Liver (tissue), 9 donors: ENCODE data around the gene TPD52L1. TPM values are rescaled to one million over a fixed set of nuclear protein-coding genes. Genes with fewer than 3 reads are reported as not detected.
A peak's percentile ranks its signal among the peaks of the same experiment; 100 is the strongest.

Source experiments
- DNase-seq: peaks from one replicate; pipeline ENCODE4 v3.0.0-alpha.2; 2017; ENCODE audit warnings: low spot score
- H3K27ac ChIP-seq, 2 donors: one replicate each; pipeline ENCODE4 v1.7.0; 2013; ENCODE audit warnings: inconsistent platforms in 2 of 2, low read length in 2 of 2, control low read depth in 1 of 2, low read depth in 1 of 2, mild to moderate bottlenecking in 1 of 2
- H3K27me3 ChIP-seq, 4 donors: one replicate each; pipeline versions ENCODE4 v1.6.1 to v1.7.0; 2013; ENCODE audit warnings: low read length in 3 of 4, inconsistent platforms in 1 of 4, mild to moderate bottlenecking in 1 of 4, moderate library complexity in 1 of 4; ENCODE audit not compliant: control insufficient read depth in 4 of 4, insufficient read depth in 4 of 4
- H3K36me3 ChIP-seq, 4 donors: one replicate each; pipeline versions ENCODE4 v1.6.1 to v1.7.0; 2013; ENCODE audit warnings: low read length in 3 of 4, mild to moderate bottlenecking in 3 of 4, low read depth in 1 of 4, moderate library complexity in 1 of 4; ENCODE audit not compliant: control insufficient read depth in 4 of 4, insufficient read depth in 3 of 4
- H3K4me1 ChIP-seq, 4 donors: one replicate each; pipeline versions ENCODE4 v1.6.1 to v1.7.0; 2013; ENCODE audit warnings: low read length in 3 of 4, mild to moderate bottlenecking in 3 of 4, moderate library complexity in 1 of 4; ENCODE audit not compliant: control insufficient read depth in 4 of 4, insufficient read depth in 4 of 4
- H3K4me3 ChIP-seq, 3 donors: one replicate each; pipeline versions ENCODE4 v1.6.1 to v1.7.0; 2013; ENCODE audit warnings: low read length in 3 of 3, control low read depth in 1 of 3, low read depth in 1 of 3, mild to moderate bottlenecking in 1 of 3
- H3K9ac ChIP-seq, 2 donors: one replicate each; pipeline ENCODE4 v1.7.0; 2013; ENCODE audit warnings: low read length in 2 of 2, mild to moderate bottlenecking in 2 of 2, moderate library complexity in 2 of 2, control low read depth in 1 of 2, low read depth in 1 of 2
- H3K9me3 ChIP-seq, 4 donors: one replicate each; pipeline versions ENCODE4 v1.6.1 to v1.7.0; 2013; ENCODE audit warnings: low read length in 3 of 4; ENCODE audit not compliant: control insufficient read depth in 4 of 4
- ATF3 ChIP-seq: IDR thresholded peaks from 2 replicates; pipeline ENCODE4 v1.6.1; 2016; ENCODE audit warnings: antibody characterized with exemption
- CTCF ChIP-seq: fragments of 150-350 bp; IDR thresholded peaks from 2 replicates; pipeline ENCODE4 v1.5.1; 2017; ENCODE audit warnings: improper control_type of control experiment, low read depth, low read length; ENCODE audit not compliant: missing input control
- EGR1 ChIP-seq, 2 donors: IDR thresholded peaks; 2 replicates each; pipeline ENCODE4 v1.6.1; 2016 to 2018; ENCODE audit warnings: antibody characterized with exemption in 2 of 2, low read depth in 2 of 2
- FOXA1 ChIP-seq: IDR thresholded peaks from 2 replicates; pipeline ENCODE4 v1.6.1; 2016; ENCODE audit warnings: antibody characterized with exemption
- FOXA2 ChIP-seq: IDR thresholded peaks from 2 replicates; pipeline ENCODE4 v1.6.1; 2016; ENCODE audit warnings: antibody characterized with exemption
- GABPA ChIP-seq, 2 donors: IDR thresholded peaks in 1 of 2; conservative IDR thresholded peaks in 1 of 2; 2 replicates each; pipeline ENCODE4 v1.6.1; 2016; ENCODE audit warnings: antibody characterized with exemption in 2 of 2, mild to moderate bottlenecking in 1 of 2, moderate library complexity in 1 of 2
- HNF4A ChIP-seq, 2 donors: conservative IDR thresholded peaks; 2 replicates each; pipeline ENCODE4 v1.6.1; 2016; ENCODE audit warnings: antibody characterized with exemption in 2 of 2, mild to moderate bottlenecking in 2 of 2
- HNF4G ChIP-seq: IDR thresholded peaks from 2 replicates; pipeline ENCODE4 v1.6.1; 2016; ENCODE audit warnings: antibody characterized with exemption
- JUND ChIP-seq, 2 donors: IDR thresholded peaks; 2 replicates each; pipeline ENCODE4 v1.6.1; 2016; ENCODE audit warnings: antibody characterized with exemption in 2 of 2
- MAX ChIP-seq: IDR thresholded peaks from 2 replicates; pipeline ENCODE4 v1.6.1; 2016; ENCODE audit warnings: antibody characterized with exemption
- NR2F2 ChIP-seq: IDR thresholded peaks from 2 replicates; pipeline ENCODE4 v1.6.1; 2016; ENCODE audit warnings: antibody characterized with exemption
- RAD21 ChIP-seq, 2 donors: IDR thresholded peaks; 2 replicates each; pipeline ENCODE4 v1.6.1; 2016; ENCODE audit warnings: antibody characterized with exemption in 2 of 2, mild to moderate bottlenecking in 2 of 2
- REST ChIP-seq: IDR thresholded peaks from 2 replicates; pipeline ENCODE4 v1.6.1; 2016; ENCODE audit warnings: antibody characterized with exemption, mild to moderate bottlenecking
- RXRA ChIP-seq, 2 donors: IDR thresholded peaks; 2 replicates each; pipeline ENCODE4 v1.6.1; 2017 to 2018; ENCODE audit warnings: antibody characterized with exemption in 2 of 2, mild to moderate bottlenecking in 1 of 2
- SP1 ChIP-seq: IDR thresholded peaks from 2 replicates; pipeline ENCODE4 v1.6.1; 2018; ENCODE audit warnings: antibody characterized with exemption, mild to moderate bottlenecking
- TAF1 ChIP-seq: conservative IDR thresholded peaks from 2 replicates; pipeline ENCODE4 v1.6.1; 2016; ENCODE audit warnings: antibody characterized with exemption, mild to moderate bottlenecking
- YY1 ChIP-seq: IDR thresholded peaks from 2 replicates; pipeline ENCODE4 v1.6.1; 2016; ENCODE audit warnings: antibody characterized with exemption, mild to moderate bottlenecking
- ZBTB33 ChIP-seq: IDR thresholded peaks from 2 replicates; pipeline ENCODE4 v1.6.1; 2016; ENCODE audit warnings: antibody characterized with exemption
- WGBS: extraction: QIAGEN DNeasy Blood & Tissue Kit; methylation state at CpG from one replicate; pipeline ENCODE4 v1.1.7; 2013; 5-methylcytosine and 5-hydroxymethylcytosine counted together
- polyA plus RNA-seq, 2 donors: library from polyadenylated mRNA; stranded (reverse) in 1 of 2; unstranded in 1 of 2; fragments of 200-250 nt in 1 of 2; fragments of >200 nt in 1 of 2; fragmentation: Nextera tagmentation in 1 of 2; extraction: Ambion mirVana in 1 of 2; gene quantifications; one replicate each; pipeline versions ENCODE4 v1.2.1 to v1.2.3, GENCODE V29; 2013 to 2015
- total RNA-seq, 2 donors: library from RNA; depleted of rRNA; stranded (reverse); fragments of >200 nt; gene quantifications; one replicate each; pipeline ENCODE4 v1.2.3, GENCODE V29; 2014
- donor health status: healthy.
- donor health status: healthy.
- donor health status: healthy.
- donor health status: healthy.
- donor health status: healthy.

TPD52L1 gene
- total and polyA plus RNA-seq, 4 donors, result 8.9 to 66.4 (median 56.6) TPM

- no peak for DNase-seq
- no peaks in the 10 kb centered on the region for H3K36me3 ChIP-seq
- no peaks in the 10 kb centered on the region for H3K27me3 ChIP-seq
- TF ChIP-seq RAD21 (IDR thresholded peaks at IDR 0.05) (peak in 1 of 2 donors; percentile 6), YY1 (peak; percentile 16), ATF3 (no peak), RXRA (IDR thresholded peaks at IDR 0.05) (peak in 1 of 2 donors; percentile 26)
- peaks cover 7 to 35% (median 27%) of the 10 kb centered on the region in 4 donors for H3K4me1 ChIP-seq
- no peak overlapping the region for H3K27ac ChIP-seq
- no peak overlapping the region for H3K9ac ChIP-seq
- no peak overlapping the region for H3K4me3 ChIP-seq
- no peaks in the 10 kb centered on the region for H3K9me3 ChIP-seq
These were observed 49.8 kb downstream of the TPD52L1 start for GRCh38 chr6:125203395-125203794.

GRCh38 chr6:125205931-125206330, 52.4 kb downstream of the TPD52L1 start:
- TF ChIP-seq JUND (IDR thresholded peaks at IDR 0.05) (no peak), HNF4A (conservative IDR thresholded peaks at IDR 0.05) (no peak), SP1 (no peak), ZBTB33 (no peak), FOXA2 (no peak), EGR1 (IDR thresholded peaks at IDR 0.05; ENCODE audit: low read depth in 2 of 2) (no peak), FOXA1 (no peak), RXRA (IDR thresholded peaks at IDR 0.05) (no peak), YY1 (no peak), ATF3 (no peak)
- no peak for DNase-seq
- Histone ChIP-seq H3K27me3 (no peaks in the 10 kb centered on the region), H3K27ac (no peak overlapping the region), H3K9me3 (no peaks in the 10 kb centered on the region), H3K4me3 (no peak overlapping the region), H3K36me3 (no peaks in the 10 kb centered on the region), H3K4me1 (peaks cover 6 to 25% (median 19%) of the 10 kb centered on the region in 4 donors), H3K9ac (no peak overlapping the region)
- 96% methylated on average over 2 of the region's 2 CpGs for WGBS

- peaks cover 6 to 21% (median 15%) of the 10 kb centered on the region in 4 donors for H3K4me1 ChIP-seq
- no peaks in the 10 kb centered on the region for H3K27me3 ChIP-seq
- 97% methylated on average over 1 of the region's 1 CpG for WGBS
- H3K9ac ChIP-seq, result no peak overlapping the region
- H3K27ac ChIP-seq, result no peak overlapping the region
- DNase-seq, result no peak
- H3K36me3 ChIP-seq, result no peaks in the 10 kb centered on the region
- no peak overlapping the region for H3K4me3 ChIP-seq
- no peaks in the 10 kb centered on the region for H3K9me3 ChIP-seq
- TF ChIP-seq YY1 (no peak), EGR1 (IDR thresholded peaks at IDR 0.05; ENCODE audit: low read depth in 2 of 2) (no peak), SP1 (no peak), ATF3 (no peak), FOXA2 (no peak), REST (no peak), JUND (IDR thresholded peaks at IDR 0.05) (no peak), GABPA (IDR thresholded peaks at IDR 0.05 in 1 of 2, conservative IDR thresholded peaks at IDR 0.05 in 1 of 2) (no peak), HNF4G (no peak), NR2F2 (no peak), RXRA (IDR thresholded peaks at IDR 0.05) (no peak), TAF1 (no peak), CTCF (no peak), FOXA1 (no peak), RAD21 (IDR thresholded peaks at IDR 0.05) (no peak), MAX (no peak), HNF4A (conservative IDR thresholded peaks at IDR 0.05) (no peak)
These were observed 52.8 kb downstream of the TPD52L1 start for GRCh38 chr6:125206389-125206788.
